HG03025 (cell line): ENCODE data around the gene PCYT2.

Source experiments
- ATAC-seq: cut with Tn5 transposase; IDR thresholded peaks from one replicate; pipeline ENCODE4 v1.9.1; 2021; ENCODE audit warnings: mild to moderate bottlenecking, moderate library complexity; ENCODE audit not compliant: unreplicated experiment, low FRiP score

Gene PCYT2

GRCh38 chr17:81878294-81878693 is 32.9 kb downstream of the PCYT2 start:
- no peak for ATAC-seq

GRCh38 chr17:81877569-81877968 is 33.6 kb downstream of the PCYT2 start:
- no peak for ATAC-seq

GRCh38 chr17:81871387-81872230 is 39.6 kb downstream of the PCYT2 start:
- peak; percentile 45 for ATAC-seq

- peak; percentile 18 for ATAC-seq
Measured at GRCh38 chr17:81870981-81871386, 40.2 kb downstream of the PCYT2 start, which contains the start of gene ARHGDIA. ARHGDIA (minus strand) TSS chr17:81871337; CDS start chr17:81869930, 1,407 bp downstream.

- peak; percentile 16 for ATAC-seq
Measured at GRCh38 chr17:81870131-81870980, 40.8 kb downstream of the PCYT2 start.

- no peak for ATAC-seq
Measured at GRCh38 chr17:81869221-81870130, 41.7 kb downstream of the PCYT2 start.

- no peak for ATAC-seq
Measured at GRCh38 chr17:81868674-81869220, 42.5 kb downstream of the PCYT2 start.

- ATAC-seq, result no peak
Measured at GRCh38 chr17:81867991-81868673, 43.1 kb downstream of the PCYT2 start.

GRCh38 chr17:81867170-81867990 is 43.8 kb downstream of the PCYT2 start:
- no peak for ATAC-seq

GRCh38 chr17:81866440-81867169 is 44.6 kb downstream of the PCYT2 start:
- ATAC-seq, result no peak

- ATAC-seq, result no peak
Measured at GRCh38 chr17:81865733-81866439, 45.3 kb downstream of the PCYT2 start.

- no peak for ATAC-seq
Measured at GRCh38 chr17:81865358-81865732, 45.9 kb downstream of the PCYT2 start.

GRCh38 chr17:81863833-81864768 is 47.1 kb downstream of the PCYT2 start:
- no peak for ATAC-seq

- ATAC-seq, result no peak
Measured at GRCh38 chr17:81863123-81863675, 48.0 kb downstream of the PCYT2 start.

GRCh38 chr17:81860756-81861568 is 50.2 kb downstream of the PCYT2 start:
- ATAC-seq, result peak; percentile 80
